ENCODE data around the gene LIMA1. TPM values are rescaled to one million over a fixed set of nuclear protein-coding genes. Genes with fewer than 3 reads are reported as not detected.
"Not testable (repeated sequence)": the region's sequence is repeated elsewhere in the genome, so short reads cannot be mapped to it uniquely, and the experiment has no call there.

Gene LIMA1
- total RNA-seq, 6 donors from 2014 or later, result 55.2 to 126 (median 68.8) TPM

DNA sequence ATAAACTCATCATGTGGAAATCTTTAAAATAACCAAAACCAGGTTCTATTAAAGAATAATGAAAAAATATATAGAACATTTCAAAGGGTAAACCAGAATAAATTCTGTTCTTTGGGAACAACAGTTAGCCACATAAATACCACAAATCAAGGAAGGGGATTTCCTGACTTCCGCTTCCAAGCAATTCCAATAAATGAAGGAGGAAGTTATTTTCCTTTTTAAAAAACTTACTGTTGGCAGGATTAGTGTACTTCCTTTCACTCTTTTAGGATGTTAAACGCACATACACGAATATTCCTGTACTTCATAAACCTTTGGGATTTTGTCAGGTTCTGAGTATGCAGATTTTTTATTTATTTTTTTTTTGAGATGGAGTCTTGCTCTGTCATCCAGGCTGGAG lies 13.7 kb upstream of the LIMA1 start:
- peaks cover 0 to 2% (median 0%) of the 10 kb centered on the region in 4 donors for H3K36me3 ChIP-seq
- peaks cover 10 to 20% (median 17%) of the 10 kb centered on the region in 4 donors for H3K4me1 ChIP-seq
- TF ChIP-seq, protein P1, sequence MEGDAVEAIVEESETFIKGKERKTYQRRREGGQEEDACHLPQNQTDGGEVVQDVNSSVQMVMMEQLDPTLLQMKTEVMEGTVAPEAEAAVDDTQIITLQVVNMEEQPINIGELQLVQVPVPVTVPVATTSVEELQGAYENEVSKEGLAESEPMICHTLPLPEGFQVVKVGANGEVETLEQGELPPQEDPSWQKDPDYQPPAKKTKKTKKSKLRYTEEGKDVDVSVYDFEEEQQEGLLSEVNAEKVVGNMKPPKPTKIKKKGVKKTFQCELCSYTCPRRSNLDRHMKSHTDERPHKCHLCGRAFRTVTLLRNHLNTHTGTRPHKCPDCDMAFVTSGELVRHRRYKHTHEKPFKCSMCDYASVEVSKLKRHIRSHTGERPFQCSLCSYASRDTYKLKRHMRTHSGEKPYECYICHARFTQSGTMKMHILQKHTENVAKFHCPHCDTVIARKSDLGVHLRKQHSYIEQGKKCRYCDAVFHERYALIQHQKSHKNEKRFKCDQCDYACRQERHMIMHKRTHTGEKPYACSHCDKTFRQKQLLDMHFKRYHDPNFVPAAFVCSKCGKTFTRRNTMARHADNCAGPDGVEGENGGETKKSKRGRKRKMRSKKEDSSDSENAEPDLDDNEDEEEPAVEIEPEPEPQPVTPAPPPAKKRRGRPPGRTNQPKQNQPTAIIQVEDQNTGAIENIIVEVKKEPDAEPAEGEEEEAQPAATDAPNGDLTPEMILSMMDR (IDR thresholded peaks at IDR 0.05), result no peak
- TF ChIP-seq EP300 (IDR thresholded peaks at IDR 0.05) (no peak), POLR2A (IDR thresholded peaks at IDR 0.05) (no peak), POLR2AphosphoS5 (IDR thresholded peaks at IDR 0.05) (no peak)
- no peaks in the 10 kb centered on the region for H3K27me3 ChIP-seq
- WGBS, 2 donors, result 21 to 28% methylated on average over 3 of the region's 3 CpGs
- no peaks in the 10 kb centered on the region for H3K9me3 ChIP-seq
- peak overlapping the region in 3 of 4 donors; percentile 15 to 65 (median 30) for H3K27ac ChIP-seq
- DNase-seq (no peak), ATAC-seq (ENCODE audit: low FRiP score in 2 of 2) (no peak)
- H3K4me3 ChIP-seq, result no peak overlapping the region

DNA sequence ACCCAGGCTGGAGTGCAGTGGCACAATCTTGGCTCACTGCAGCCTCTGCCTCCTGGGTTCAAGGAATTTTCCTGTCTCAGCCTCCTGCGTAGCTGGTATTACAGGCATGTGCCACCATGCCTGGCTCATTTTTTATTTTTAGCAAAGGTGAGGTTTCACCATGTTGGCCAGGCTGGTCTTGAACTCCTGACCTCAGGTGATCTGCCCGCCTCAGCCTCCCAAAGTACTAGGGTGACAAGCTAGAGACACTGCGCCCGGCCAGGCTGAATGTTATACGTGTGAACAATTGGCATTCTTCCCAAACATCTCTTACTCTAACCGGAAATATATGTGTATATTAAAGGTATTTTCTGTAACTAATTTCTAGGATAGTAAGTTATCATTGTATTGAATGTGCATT lies 13.2 kb upstream of the LIMA1 start:
- H3K9me3 ChIP-seq, result no peaks in the 10 kb centered on the region
- no peak overlapping the region for H3K4me3 ChIP-seq
- H3K27me3 ChIP-seq, result no peaks in the 10 kb centered on the region
- peak overlapping the region in 2 of 4 donors; percentile 15 to 65 for H3K27ac ChIP-seq
- no peak for DNase-seq
- WGBS, 2 donors, result 78 to 81% methylated on average over 6 of the region's 6 CpGs
- no peak for TF ChIP-seq POLR2A (IDR thresholded peaks at IDR 0.05)
- no peak for TF ChIP-seq POLR2AphosphoS5 (IDR thresholded peaks at IDR 0.05)
- no peak for TF ChIP-seq EP300 (IDR thresholded peaks at IDR 0.05)
- TF ChIP-seq, protein P1 (IDR thresholded peaks at IDR 0.05), result no peak
- H3K36me3 ChIP-seq, result peaks cover 0 to 2% (median 0%) of the 10 kb centered on the region in 4 donors
- ATAC-seq (ENCODE audit: low FRiP score in 2 of 2), result no peak
- H3K4me1 ChIP-seq, result peaks cover 10 to 20% (median 17%) of the 10 kb centered on the region in 4 donors

DNA sequence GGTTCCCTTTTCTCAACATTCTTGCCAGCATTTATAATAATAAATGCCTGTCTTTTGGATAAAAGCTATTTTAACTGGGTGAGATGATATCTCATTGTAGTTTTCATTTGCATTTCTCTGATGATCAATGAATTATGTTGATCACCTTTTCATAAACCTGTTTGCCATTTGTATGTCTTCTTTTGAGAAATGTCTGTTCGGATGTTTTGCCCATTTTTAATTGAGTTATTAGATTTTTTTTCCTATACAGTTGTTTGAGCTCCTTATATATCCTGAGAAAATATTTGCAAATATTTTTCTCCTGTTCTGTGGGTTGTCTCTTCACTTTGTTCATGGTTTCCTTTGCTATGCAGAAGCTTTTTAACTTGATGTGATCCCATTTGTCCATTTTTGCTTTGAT lies 8.1 kb upstream of the LIMA1 start:
- Histone ChIP-seq H3K4me3 (no peak overlapping the region), H3K4me1 (peaks cover 0 to 2% (median under 1%) of the 10 kb centered on the region in 4 donors), H3K27me3 (no peaks in the 10 kb centered on the region), H3K9me3 (no peaks in the 10 kb centered on the region), H3K36me3 (peaks cover 0 to 2% (median 0%) of the 10 kb centered on the region in 4 donors), H3K27ac (no peak overlapping the region)
- WGBS, 2 donors, result 95 to 96% methylated on average over 1 of the region's 1 CpG
- ATAC-seq (ENCODE audit: low FRiP score in 2 of 2) (no peak), DNase-seq (no peak)
- TF ChIP-seq POLR2A (IDR thresholded peaks at IDR 0.05), result no peak
- no peak for TF ChIP-seq EP300 (IDR thresholded peaks at IDR 0.05)
- no peak for TF ChIP-seq POLR2AphosphoS5 (IDR thresholded peaks at IDR 0.05)
- TF ChIP-seq, protein P1 (IDR thresholded peaks at IDR 0.05), result no peak

DNA sequence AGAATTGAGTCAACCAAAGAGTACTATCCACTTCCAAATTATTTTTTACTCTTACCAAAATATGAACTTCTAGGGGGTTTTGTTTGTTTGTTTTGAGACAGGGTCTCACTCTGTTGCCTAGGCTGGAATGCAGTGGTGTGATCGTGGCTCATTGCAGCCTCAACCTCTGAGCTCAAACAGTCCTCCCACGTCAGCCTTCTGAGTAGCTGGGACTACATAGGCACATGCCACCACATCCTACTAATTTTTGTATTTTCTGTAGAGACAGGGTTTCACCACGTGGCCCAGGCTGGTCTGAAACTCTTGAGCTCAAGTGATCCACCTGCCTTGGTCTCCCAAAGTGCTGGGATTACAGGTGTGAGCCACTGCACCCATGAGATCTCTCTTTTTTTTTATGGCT lies 7.4 kb upstream of the LIMA1 start:
- H3K27ac ChIP-seq; H3K4me1 ChIP-seq; DNase-seq; H3K36me3 ChIP-seq; ATAC-seq (ENCODE audit: low FRiP score in 2 of 2); H3K9me3 ChIP-seq; H3K4me3 ChIP-seq; H3K27me3 ChIP-seq: not testable (repeated sequence)
- WGBS, 2 donors, result 80 to 89% methylated on average over 3 of the region's 3 CpGs

DNA sequence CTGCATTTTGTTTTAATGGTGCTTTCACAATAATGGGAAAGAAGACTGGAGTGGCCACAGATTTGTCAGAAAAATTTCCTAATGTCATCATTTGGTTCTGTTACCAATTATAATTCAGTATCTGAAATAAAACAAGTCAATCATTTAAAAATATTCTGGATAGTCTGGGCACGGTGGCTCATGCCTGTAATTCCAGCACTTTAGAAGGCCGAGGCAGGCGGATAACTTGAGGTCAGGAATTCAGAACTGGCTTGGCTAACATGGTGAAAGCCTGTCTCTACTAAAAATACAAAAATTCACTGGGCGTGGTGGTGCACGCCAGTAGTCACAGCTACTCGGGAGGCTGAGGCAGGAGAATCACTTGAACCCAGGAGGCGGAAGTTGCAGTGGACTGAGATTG lies 4.0 kb upstream of the LIMA1 start:
- Histone ChIP-seq H3K36me3 (no peaks in the 10 kb centered on the region), H3K9me3 (no peaks in the 10 kb centered on the region), H3K4me1 (peaks cover 12 to 34% (median 14%) of the 10 kb centered on the region in 4 donors), H3K27ac (no peak overlapping the region), H3K4me3 (no peak overlapping the region), H3K27me3 (no peaks in the 10 kb centered on the region)
- DNase-seq (no peak), ATAC-seq (ENCODE audit: low FRiP score in 2 of 2) (no peak)
- 91 to 94% methylated on average over 7 of the region's 7 CpGs for WGBS, 2 donors
- TF ChIP-seq EP300 (IDR thresholded peaks at IDR 0.05) (no peak), POLR2A (IDR thresholded peaks at IDR 0.05) (no peak), POLR2AphosphoS5 (IDR thresholded peaks at IDR 0.05) (no peak)
- TF ChIP-seq, protein P1 (IDR thresholded peaks at IDR 0.05), result no peak
